DND-41 (cell line): ENCODE measurements around the gene C1QTNF3.

Source experiments
- ATAC-seq: fragments of 200-7000 bp; cut with Tn5 transposase; 3 replicates; pipeline ENCODE4 v1.9.1; 2021; ENCODE audit warnings: low read depth; ENCODE audit not compliant: insufficient read depth
- DNase-seq: peaks from one replicate; pipeline ENCODE4 v3.0.0-alpha.2; 2020
- H2AFZ ChIP-seq: 2 replicates; pipeline ENCODE4 v1.6.0; 2012; ENCODE audit warnings: low read depth, low read length
- H3K27ac ChIP-seq: 2 replicates; pipeline ENCODE4 v1.5.1; 2012; ENCODE audit warnings: low read length, inconsistent platforms
- H3K27me3 ChIP-seq: fragments of 200-600 bp; sonication (generic); 2 replicates; pipeline ENCODE4 v1.6.0; 2012; ENCODE audit warnings: low read length, mild to moderate bottlenecking, inconsistent platforms; ENCODE audit not compliant: insufficient read depth, poor library complexity
- H3K36me3 ChIP-seq: 2 replicates; pipeline ENCODE4 v1.5.1; 2012; ENCODE audit warnings: low read length, inconsistent platforms; ENCODE audit not compliant: insufficient read depth
- H3K4me1 ChIP-seq: 2 replicates; pipeline ENCODE4 v1.5.1; 2012; ENCODE audit warnings: mild to moderate bottlenecking, low read length; ENCODE audit not compliant: insufficient read depth
- H3K4me2 ChIP-seq: 2 replicates; pipeline ENCODE4 v1.6.0; 2012; ENCODE audit warnings: mild to moderate bottlenecking, moderate library complexity, low read length, inconsistent platforms; ENCODE audit not compliant: insufficient read depth
- H3K4me3 ChIP-seq, 2 experiments: fragments of 200-600 bp in 1 of 2; shearing (Covaris generic) in 1 of 2; 2 replicates each; pipeline ENCODE4 v1.5.1; 2012 to 2016; ENCODE audit warnings: inconsistent platforms in 2 of 2, low read length in 2 of 2, mild to moderate bottlenecking in 2 of 2, low read depth in 1 of 2, moderate library complexity in 1 of 2
- H3K79me2 ChIP-seq: 2 replicates; pipeline ENCODE4 v1.6.0; 2012; ENCODE audit warnings: low read length, inconsistent platforms; ENCODE audit not compliant: insufficient read depth
- H3K9ac ChIP-seq: 2 replicates; pipeline ENCODE4 v1.6.0; 2012; ENCODE audit warnings: low read depth, mild to moderate bottlenecking, inconsistent platforms, low read length, moderate library complexity
- H3K9me3 ChIP-seq: 2 replicates; pipeline ENCODE4 v1.5.1; 2012; ENCODE audit warnings: low read length, moderate library complexity, mild to moderate bottlenecking, inconsistent platforms; ENCODE audit not compliant: insufficient read depth, severe bottlenecking
- H4K20me1 ChIP-seq: 2 replicates; pipeline ENCODE4 v1.6.0; 2012; ENCODE audit warnings: low read length; ENCODE audit not compliant: insufficient read depth
- EZH2 ChIP-seq: IDR thresholded peaks from 3 replicates; pipeline ENCODE4 v1.6.1; 2012; ENCODE audit warnings: borderline replicate concordance, low read depth, mild to moderate bottlenecking, moderate library complexity, low read length, inconsistent platforms; ENCODE audit not compliant: severe bottlenecking
- TF ChIP-seq, protein P1 (sequence below): IDR thresholded peaks from 2 replicates; pipeline ENCODE4 v1.5.1; 2012; ENCODE audit warnings: borderline replicate concordance, low read length, moderate library complexity, mild to moderate bottlenecking; ENCODE audit not compliant: poor library complexity, severe bottlenecking; ENCODE audit errors: extremely low read depth

The C1QTNF3 gene

DNA sequence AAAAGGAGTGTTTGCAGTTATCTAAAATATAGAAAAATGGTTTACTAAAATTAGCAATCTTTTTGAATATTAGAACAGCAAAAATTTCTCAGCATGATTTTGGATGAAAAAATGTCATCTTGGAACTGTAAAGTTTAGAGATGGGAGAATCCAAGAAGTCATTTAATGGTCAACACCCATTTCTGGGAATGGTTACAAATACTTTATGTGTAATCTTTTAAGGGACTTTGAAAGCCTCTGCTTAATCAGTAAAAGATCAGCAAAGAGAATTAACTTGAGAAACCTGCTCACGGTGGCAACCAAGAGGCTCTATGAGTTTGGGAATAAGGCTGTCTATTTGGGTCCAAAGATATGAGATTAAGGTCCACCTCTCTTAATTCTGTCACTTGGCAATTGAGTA is 13.0 kb downstream of the C1QTNF3 start:
- Histone ChIP-seq H3K79me2 (no peaks in the 10 kb centered on the region), H3K27me3 (no peaks in the 10 kb centered on the region), H3K36me3 (peaks cover 2% of the 10 kb centered on the region; the same call in 1 of the 2 replicates), H3K4me2 (no peak overlapping the region), H3K9ac (no peak overlapping the region), H3K27ac (no peak overlapping the region), H3K4me3 (no peak overlapping the region), H3K9me3 (no peaks in the 10 kb centered on the region), H4K20me1 (no peaks in the 10 kb centered on the region), H3K4me1 (no peaks in the 10 kb centered on the region), H2AFZ (no peak overlapping the region)
- ATAC-seq: no peak
- DNase-seq: no peak
- TF ChIP-seq EZH2: no peak
- TF ChIP-seq, protein P1, sequence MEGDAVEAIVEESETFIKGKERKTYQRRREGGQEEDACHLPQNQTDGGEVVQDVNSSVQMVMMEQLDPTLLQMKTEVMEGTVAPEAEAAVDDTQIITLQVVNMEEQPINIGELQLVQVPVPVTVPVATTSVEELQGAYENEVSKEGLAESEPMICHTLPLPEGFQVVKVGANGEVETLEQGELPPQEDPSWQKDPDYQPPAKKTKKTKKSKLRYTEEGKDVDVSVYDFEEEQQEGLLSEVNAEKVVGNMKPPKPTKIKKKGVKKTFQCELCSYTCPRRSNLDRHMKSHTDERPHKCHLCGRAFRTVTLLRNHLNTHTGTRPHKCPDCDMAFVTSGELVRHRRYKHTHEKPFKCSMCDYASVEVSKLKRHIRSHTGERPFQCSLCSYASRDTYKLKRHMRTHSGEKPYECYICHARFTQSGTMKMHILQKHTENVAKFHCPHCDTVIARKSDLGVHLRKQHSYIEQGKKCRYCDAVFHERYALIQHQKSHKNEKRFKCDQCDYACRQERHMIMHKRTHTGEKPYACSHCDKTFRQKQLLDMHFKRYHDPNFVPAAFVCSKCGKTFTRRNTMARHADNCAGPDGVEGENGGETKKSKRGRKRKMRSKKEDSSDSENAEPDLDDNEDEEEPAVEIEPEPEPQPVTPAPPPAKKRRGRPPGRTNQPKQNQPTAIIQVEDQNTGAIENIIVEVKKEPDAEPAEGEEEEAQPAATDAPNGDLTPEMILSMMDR: no peak

DNA sequence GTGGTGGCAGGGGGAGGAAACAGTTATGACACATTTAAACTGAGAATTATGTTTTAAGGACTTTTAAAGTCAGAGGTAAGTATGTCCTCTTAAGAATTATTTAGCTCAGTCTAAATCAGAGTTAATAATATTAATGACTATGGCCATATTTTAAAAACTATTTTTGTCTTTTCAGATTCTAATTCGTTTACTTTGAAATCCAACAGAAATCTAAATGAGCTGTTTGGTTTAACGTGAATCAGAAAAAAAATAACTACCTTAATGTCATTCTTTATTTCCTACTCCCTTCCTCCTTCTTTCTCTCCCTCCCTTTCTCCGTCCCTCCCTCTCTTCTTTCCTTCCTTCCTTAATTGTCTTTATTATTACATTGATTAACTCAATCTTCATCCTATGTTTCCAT is 14.7 kb downstream of the C1QTNF3 start:
- Histone ChIP-seq H4K20me1 (no peaks in the 10 kb centered on the region), H3K4me1 (peaks cover under 1% of the 10 kb centered on the region), H3K4me2 (no peak overlapping the region), H3K79me2 (no peaks in the 10 kb centered on the region), H3K27ac (no peak overlapping the region), H3K9me3 (no peaks in the 10 kb centered on the region), H2AFZ (no peak overlapping the region), H3K9ac (no peak overlapping the region), H3K27me3 (no peaks in the 10 kb centered on the region), H3K36me3 (peaks cover 3% of the 10 kb centered on the region; the same call in 1 of the 2 replicates), H3K4me3 (no peak overlapping the region)
- DNase-seq (no peak), ATAC-seq (no peak)
- TF ChIP-seq, protein P1: no peak
- TF ChIP-seq EZH2: no peak

- Histone ChIP-seq H3K9ac (no peak overlapping the region), H3K4me2 (no peak overlapping the region), H3K27ac (no peak overlapping the region), H3K9me3 (no peaks in the 10 kb centered on the region), H3K36me3 (peaks cover 3% of the 10 kb centered on the region; the same call in 1 of the 2 replicates), H2AFZ (no peak overlapping the region), H3K4me1 (peaks cover 21% of the 10 kb centered on the region), H3K79me2 (no peaks in the 10 kb centered on the region), H3K4me3 (no peak overlapping the region), H3K27me3 (no peaks in the 10 kb centered on the region), H4K20me1 (no peaks in the 10 kb centered on the region)
- TF ChIP-seq, protein P1: no peak
- no peak for TF ChIP-seq EZH2
- DNase-seq (no peak), ATAC-seq (no peak)
These were observed 16.8 kb downstream of the C1QTNF3 start for GRCh38 chr5:34026089-34026761.
